DOHH2 (cell line): Measurements from ENCODE around the gene EIPR1.
"Not testable (repeated sequence)": the region's sequence is repeated elsewhere in the genome, so short reads cannot be mapped to it uniquely, and the experiment has no call there.

Source experiments
- H3F3A ChIP-seq: fragments of 200-600 bp; sonication (generic), shearing (Covaris generic); 2 replicates; pipeline ENCODE4 v1.6.0; 2016; ENCODE audit warnings: antibody characterized with exemption, mild to moderate bottlenecking; ENCODE audit not compliant: control insufficient read depth, insufficient read depth
- H3K27ac ChIP-seq: fragments of 200-600 bp; sonication (generic); 2 replicates; pipeline ENCODE4 v1.5.1; 2014; ENCODE audit warnings: low read depth, mild to moderate bottlenecking, low read length, moderate library complexity
- H3K27me3 ChIP-seq: fragments of 200-600 bp; sonication (generic); 2 replicates; pipeline ENCODE4 v1.6.1; 2014; ENCODE audit warnings: mild to moderate bottlenecking, low read length, mixed read lengths; ENCODE audit not compliant: control insufficient read depth
- H3K36me3 ChIP-seq: fragments of 200-600 bp; sonication (generic); 2 replicates; pipeline ENCODE4 v1.6.1; 2014; ENCODE audit warnings: mild to moderate bottlenecking, low read length, moderate library complexity, mixed read lengths; ENCODE audit not compliant: control insufficient read depth
- H3K4me1 ChIP-seq: fragments of 200-600 bp; sonication (generic); 2 replicates; pipeline ENCODE4 v1.6.1; 2014; ENCODE audit warnings: mild to moderate bottlenecking, low read length, mixed read lengths; ENCODE audit not compliant: control insufficient read depth
- H3K4me2 ChIP-seq: fragments of 200-600 bp; sonication (generic); 2 replicates; pipeline ENCODE4 v1.6.0; 2014; ENCODE audit warnings: mild to moderate bottlenecking, low read length, moderate library complexity
- H3K4me3 ChIP-seq: fragments of 200-600 bp; sonication (generic); 2 replicates; pipeline ENCODE4 v1.5.1; 2014; ENCODE audit warnings: mild to moderate bottlenecking, low read length, mixed read lengths
- H3K79me2 ChIP-seq: fragments of 200-600 bp; sonication (generic); 2 replicates; pipeline ENCODE4 v1.6.1; 2014; ENCODE audit warnings: mild to moderate bottlenecking, low read length, mixed read lengths; ENCODE audit not compliant: control insufficient read depth
- H3K9me2 ChIP-seq: fragments of 200-600 bp; sonication (generic); replicated peaks from 2 replicates; pipeline ENCODE4 v1.6.1; 2014; ENCODE audit warnings: mild to moderate bottlenecking, low read length, mixed read lengths; ENCODE audit not compliant: control insufficient read depth
- H3K9me3 ChIP-seq: fragments of 200-600 bp; sonication (generic); 2 replicates; pipeline ENCODE4 v1.6.1; 2014; ENCODE audit warnings: antibody characterized with exemption, low read length, mixed read lengths; ENCODE audit not compliant: control insufficient read depth, insufficient read depth
- H4K20me1 ChIP-seq: fragments of 200-600 bp; sonication (generic); 2 replicates; pipeline ENCODE4 v1.6.0; 2014; ENCODE audit warnings: low read depth, mild to moderate bottlenecking, antibody characterized with exemption, low read length, moderate library complexity; ENCODE audit not compliant: control insufficient read depth, insufficient read depth
- EZH2phosphoT487 ChIP-seq: fragments of 200-600 bp; sonication (generic); IDR thresholded peaks from 2 replicates; pipeline ENCODE4 v1.6.1; 2017; ENCODE audit warnings: borderline replicate concordance, mild to moderate bottlenecking, antibody characterized with exemption, low read length, moderate library complexity, mixed read lengths
- TF ChIP-seq, protein P1 (sequence below): fragments of 200-600 bp; sonication (generic); IDR thresholded peaks from one replicate; pipeline ENCODE4 v1.5.1; 2014; ENCODE audit warnings: antibody characterized with exemption, mild to moderate bottlenecking, low read depth, low read length; ENCODE audit not compliant: poor library complexity, severe bottlenecking

The EIPR1 gene

DNA sequence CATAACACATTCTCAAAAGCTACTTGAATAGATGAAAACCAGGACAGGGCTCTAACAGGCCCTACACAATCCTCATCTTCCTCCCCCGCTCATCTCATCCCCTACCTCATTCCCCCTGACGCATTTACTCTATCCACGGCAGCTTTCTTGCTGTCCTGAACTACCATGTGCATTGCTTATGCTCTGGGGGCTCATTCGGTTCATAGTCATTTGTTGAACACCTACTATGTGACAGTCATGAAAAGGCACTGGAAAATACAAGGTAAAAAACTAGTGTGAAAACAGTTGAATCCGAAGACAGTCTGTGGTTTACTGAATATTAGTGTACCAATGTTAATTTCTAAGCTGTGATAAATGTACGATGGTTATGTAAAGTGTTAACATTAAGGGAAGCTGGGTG is 797 bp downstream of the EIPR1 start:
- Histone ChIP-seq H3K27me3 (no peaks in the 10 kb centered on the region), H3K36me3 (peaks cover 20% of the 10 kb centered on the region), H3K27ac (no peak overlapping the region), H3K4me3 (peak overlapping the region; percentile 97), H3K79me2 (peaks cover 64% of the 10 kb centered on the region), H3K4me2 (peak overlapping the region; percentile 92), H4K20me1 (peaks cover 4% of the 10 kb centered on the region; the same call in 1 of the 2 replicates), H3K9me3 (no peaks in the 10 kb centered on the region), H3F3A (no peaks in the 10 kb centered on the region), H3K4me1 (peaks cover 35% of the 10 kb centered on the region), H3K9me2 (no peaks in the 10 kb centered on the region)
- TF ChIP-seq, protein P1, sequence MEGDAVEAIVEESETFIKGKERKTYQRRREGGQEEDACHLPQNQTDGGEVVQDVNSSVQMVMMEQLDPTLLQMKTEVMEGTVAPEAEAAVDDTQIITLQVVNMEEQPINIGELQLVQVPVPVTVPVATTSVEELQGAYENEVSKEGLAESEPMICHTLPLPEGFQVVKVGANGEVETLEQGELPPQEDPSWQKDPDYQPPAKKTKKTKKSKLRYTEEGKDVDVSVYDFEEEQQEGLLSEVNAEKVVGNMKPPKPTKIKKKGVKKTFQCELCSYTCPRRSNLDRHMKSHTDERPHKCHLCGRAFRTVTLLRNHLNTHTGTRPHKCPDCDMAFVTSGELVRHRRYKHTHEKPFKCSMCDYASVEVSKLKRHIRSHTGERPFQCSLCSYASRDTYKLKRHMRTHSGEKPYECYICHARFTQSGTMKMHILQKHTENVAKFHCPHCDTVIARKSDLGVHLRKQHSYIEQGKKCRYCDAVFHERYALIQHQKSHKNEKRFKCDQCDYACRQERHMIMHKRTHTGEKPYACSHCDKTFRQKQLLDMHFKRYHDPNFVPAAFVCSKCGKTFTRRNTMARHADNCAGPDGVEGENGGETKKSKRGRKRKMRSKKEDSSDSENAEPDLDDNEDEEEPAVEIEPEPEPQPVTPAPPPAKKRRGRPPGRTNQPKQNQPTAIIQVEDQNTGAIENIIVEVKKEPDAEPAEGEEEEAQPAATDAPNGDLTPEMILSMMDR: no peak
- TF ChIP-seq EZH2phosphoT487: no peak

DNA sequence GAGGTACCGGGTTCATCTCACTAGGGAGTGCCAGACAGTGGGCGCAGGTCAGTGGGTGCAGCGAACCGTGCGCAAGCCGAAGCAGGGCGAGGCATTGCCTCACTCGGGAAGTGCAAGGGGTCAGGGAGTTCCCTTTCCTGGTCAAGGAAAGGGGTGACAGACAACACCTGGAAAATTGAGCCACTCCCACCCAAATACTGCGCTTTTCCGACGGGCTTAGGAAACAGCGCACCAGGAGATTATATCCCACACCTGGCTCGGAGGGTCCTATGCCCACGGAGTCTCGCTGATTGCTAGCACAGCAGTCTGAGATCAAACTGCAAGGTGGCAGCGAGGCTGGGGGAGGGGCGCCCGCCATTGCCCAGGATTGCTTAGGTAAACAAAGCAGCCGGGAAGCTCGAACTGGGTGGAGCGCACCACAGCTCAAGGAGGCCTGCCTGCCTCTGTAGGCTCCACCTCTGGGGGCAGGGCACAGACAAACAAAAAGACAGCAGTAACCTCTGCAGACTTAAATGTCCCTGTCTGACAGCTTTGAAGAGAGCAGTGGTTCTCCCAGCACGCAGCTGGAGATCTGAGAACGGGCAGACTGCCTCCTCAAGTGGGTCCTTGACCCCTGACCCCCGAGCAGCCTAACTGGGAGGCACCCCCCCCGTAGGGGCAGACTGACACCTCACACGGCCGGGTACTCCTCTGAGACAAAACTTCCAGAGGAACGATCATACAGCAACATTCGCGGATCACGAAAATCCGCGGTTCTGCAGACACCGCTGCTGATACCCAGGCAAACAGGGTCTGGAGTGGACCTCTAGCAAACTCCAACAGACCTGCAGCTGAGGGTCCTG is 8.1 kb downstream of the EIPR1 start:
- H3K79me2 ChIP-seq: peaks cover 47% of the 10 kb centered on the region
- H3K4me3 ChIP-seq, H3K27me3 ChIP-seq, H3K9me3 ChIP-seq, H3K9me2 ChIP-seq, H4K20me1 ChIP-seq, H3K4me2 ChIP-seq, H3F3A ChIP-seq, H3K36me3 ChIP-seq, H3K27ac ChIP-seq: not testable (repeated sequence)
- peaks cover 13% of the 10 kb centered on the region for H3K4me1 ChIP-seq

DNA sequence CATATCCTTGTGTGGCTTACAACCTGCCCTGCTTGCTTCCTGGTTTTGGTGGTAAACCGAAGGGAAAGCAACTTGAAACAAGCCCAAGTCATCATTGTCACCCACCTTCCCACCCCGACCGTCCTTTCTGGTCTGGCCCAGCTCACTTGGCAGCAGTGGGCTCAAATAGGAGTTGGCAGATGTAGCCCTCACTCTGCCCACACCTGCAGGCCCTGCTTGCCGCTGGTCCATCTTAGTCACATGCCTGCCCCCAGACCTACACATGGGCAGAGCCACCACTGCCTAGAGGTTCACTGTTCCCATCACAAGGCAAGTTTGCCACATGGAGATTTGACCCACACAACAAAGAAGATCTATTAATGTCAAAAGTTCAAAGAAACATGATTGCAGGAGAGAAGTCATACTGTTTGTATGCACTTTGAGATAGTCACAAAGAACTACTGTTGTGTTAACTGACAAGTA is 9.3 kb downstream of the EIPR1 start:
- Histone ChIP-seq H3K79me2 (peaks cover 56% of the 10 kb centered on the region), H3K9me2 (no peaks in the 10 kb centered on the region), H3K36me3 (no peaks in the 10 kb centered on the region), H3K4me1 (peaks cover 13% of the 10 kb centered on the region), H4K20me1 (0 out of 2 replicates have a peak, but pooled peaks cover 4% of the 10 kb centered on the region), H3K27ac (no peak overlapping the region), H3F3A (no peaks in the 10 kb centered on the region), H3K4me2 (no peak overlapping the region), H3K9me3 (no peaks in the 10 kb centered on the region), H3K4me3 (no peak overlapping the region), H3K27me3 (no peaks in the 10 kb centered on the region)
- TF ChIP-seq, protein P1: no peak
- no peak for TF ChIP-seq EZH2phosphoT487

DNA sequence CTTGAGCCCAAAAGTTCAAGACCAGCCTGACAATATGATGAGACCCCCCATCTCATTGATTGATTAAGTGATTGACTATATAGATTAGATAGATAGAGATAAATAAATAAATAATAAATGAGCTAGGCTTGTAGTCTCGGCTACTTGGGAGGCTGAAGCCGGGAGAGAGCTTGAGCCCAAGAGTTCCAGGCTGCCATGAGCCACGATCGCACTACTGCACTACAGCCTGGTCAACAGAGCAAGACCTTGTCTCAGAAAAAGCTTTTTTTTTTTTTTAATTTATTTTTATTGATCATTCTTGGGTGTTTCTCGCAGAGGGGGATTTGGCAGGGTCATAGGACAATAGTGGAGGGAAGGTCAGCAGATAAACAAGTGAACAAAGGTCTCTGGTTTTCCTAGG is 12.4 kb downstream of the EIPR1 start:
- Histone ChIP-seq H4K20me1 (0 out of 2 replicates have a peak, but pooled peaks cover 8% of the 10 kb centered on the region), H3K4me3 (no peak overlapping the region), H3K4me1 (peaks cover 23% of the 10 kb centered on the region), H3K36me3 (no peaks in the 10 kb centered on the region), H3K4me2 (no peak overlapping the region), H3K27me3 (no peaks in the 10 kb centered on the region), H3K27ac (no peak overlapping the region), H3K9me3 (no peaks in the 10 kb centered on the region), H3F3A (no peaks in the 10 kb centered on the region), H3K79me2 (peaks cover 82% of the 10 kb centered on the region), H3K9me2 (no peaks in the 10 kb centered on the region)
- TF ChIP-seq, protein P1: no peak
- no peak for TF ChIP-seq EZH2phosphoT487
